ENCODE measurements around the gene EHD2. TPM values are rescaled to one million over a fixed set of nuclear protein-coding genes. Genes with fewer than 3 reads are reported as not detected.

Gene EHD2
- total RNA-seq, 6 experiments from 2014 or later = 321 to 395 (median 334) TPM

DNA sequence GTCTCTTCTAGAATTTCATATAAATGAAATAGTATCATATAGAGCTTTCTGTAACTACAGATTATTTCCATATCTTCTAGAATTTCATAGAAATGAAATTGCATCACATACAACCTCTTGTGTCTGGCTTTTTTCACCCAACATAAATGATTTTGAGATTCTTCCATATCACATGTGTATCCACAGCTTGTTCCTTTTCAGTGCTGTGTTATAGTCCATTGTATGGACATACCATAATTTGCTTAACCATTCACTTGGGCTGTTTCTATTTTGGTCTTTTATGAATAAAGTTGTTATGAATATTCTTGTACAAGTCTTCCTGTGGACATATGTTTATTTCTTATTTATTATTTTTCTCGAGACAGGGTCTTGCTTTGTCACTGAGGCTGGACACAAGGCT, 79.4 kb downstream of the EHD2 start:
- H3K4me3 Mint-ChIP-seq = no peak overlapping the region
- H3K9me3 Mint-ChIP-seq = peaks cover 7% of the 10 kb centered on the region; the same call in 1 of the 2 replicates
- no peak for DNase-seq
- H3K4me1 Mint-ChIP-seq (ENCODE audit: low read depth) = peaks cover 6% of the 10 kb centered on the region; the same call in 1 of the 2 replicates
- H3K27ac Mint-ChIP-seq = no peak overlapping the region
- peaks cover 2% of the 10 kb centered on the region for H3K27me3 Mint-ChIP-seq (ENCODE audit: insufficient read depth)
- no peak for TF ChIP-seq CTCF (IDR thresholded peaks at IDR 0.05)
- peaks cover 8% of the 10 kb centered on the region for H3K36me3 Mint-ChIP-seq (ENCODE audit: low read depth)

Other genes with a start within 250 kb of the EHD2 start
- not detected for gene SLC8A2, start 241.5 kb upstream of the EHD2 start, total RNA-seq (2021; fragmentation: NEBNext Ultra II Directional; extraction: Animal tissue kit (Norgen Biotek cat#: 25700))
- 10 to 100 TPM; 11.1 to 13.6 (median 12.4) TPM for gene KPTN, start 229.2 kb upstream of the EHD2 start, total RNA-seq (2021; fragmentation: NEBNext Ultra II Directional; extraction: Animal tissue kit (Norgen Biotek cat#: 25700))
- gene NAPA, start 198.4 kb upstream of the EHD2 start, total RNA-seq (2021; fragmentation: NEBNext Ultra II Directional; extraction: Animal tissue kit (Norgen Biotek cat#: 25700)) = 100 to 1,000 TPM in 5 of 6 experiments, 10 to 100 TPM in 1; 94.4 to 119 (median 109) TPM
- gene ZNF541, start 140.3 kb upstream of the EHD2 start, total RNA-seq (2021; fragmentation: NEBNext Ultra II Directional; extraction: Animal tissue kit (Norgen Biotek cat#: 25700)) = under 1 TPM in 1 of 6 experiments, not detected in 5; 0.26 TPM
- 10 to 100 TPM; 11.8 to 16.7 (median 15.5) TPM for gene BICRA, start 104.3 kb upstream of the EHD2 start, total RNA-seq (2021; fragmentation: NEBNext Ultra II Directional; extraction: Animal tissue kit (Norgen Biotek cat#: 25700))
- 100 to 1,000 TPM in 4 of 6 experiments, 10 to 100 TPM in 2; 72.7 to 113 (median 106) TPM for gene NOP53, start 32.1 kb downstream of the EHD2 start, total RNA-seq (2021; fragmentation: NEBNext Ultra II Directional; extraction: Animal tissue kit (Norgen Biotek cat#: 25700))
- 100 to 1,000 TPM; 214 to 245 (median 224) TPM for gene SELENOW, start 65.3 kb downstream of the EHD2 start, total RNA-seq (2021; fragmentation: NEBNext Ultra II Directional; extraction: Animal tissue kit (Norgen Biotek cat#: 25700))
- gene TPRX1, start 91.1 kb downstream of the EHD2 start, total RNA-seq (2021; fragmentation: NEBNext Ultra II Directional; extraction: Animal tissue kit (Norgen Biotek cat#: 25700)) = not detected
- not detected for gene CRX, start 108.5 kb downstream of the EHD2 start, total RNA-seq (2021; fragmentation: NEBNext Ultra II Directional; extraction: Animal tissue kit (Norgen Biotek cat#: 25700))
- not detected for gene TPRX2, start 145.8 kb downstream of the EHD2 start, total RNA-seq (2021; fragmentation: NEBNext Ultra II Directional; extraction: Animal tissue kit (Norgen Biotek cat#: 25700))
- gene SULT2A1, start 172.9 kb downstream of the EHD2 start, total RNA-seq (2021; fragmentation: NEBNext Ultra II Directional; extraction: Animal tissue kit (Norgen Biotek cat#: 25700)) = not detected